ENCODE measurements around the gene POLD1.

DNA sequence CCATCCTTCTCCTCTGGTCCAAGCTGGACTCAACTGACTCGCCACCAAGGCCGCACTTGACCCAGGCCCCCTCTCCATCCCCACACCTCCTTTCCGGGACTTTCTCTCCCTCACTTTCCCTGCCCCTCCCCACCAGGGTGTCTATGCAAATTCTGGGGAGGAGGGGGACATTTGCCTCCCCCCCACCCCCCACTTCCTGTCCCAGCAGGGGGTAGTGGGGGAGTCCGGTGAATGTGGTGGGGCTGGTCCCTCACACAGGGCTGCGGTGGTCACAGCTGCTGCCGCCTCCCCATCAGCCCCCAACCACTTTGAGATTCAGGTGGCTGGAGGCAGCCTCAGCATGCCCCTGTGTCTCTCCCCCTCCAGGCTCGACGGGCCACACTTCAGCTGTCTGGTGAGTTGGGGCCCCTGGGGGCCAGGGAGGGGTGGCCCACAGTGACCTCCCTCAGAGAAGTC lies 35.5 kb downstream of the POLD1 start:
- TF ChIP-seq, protein P1, sequence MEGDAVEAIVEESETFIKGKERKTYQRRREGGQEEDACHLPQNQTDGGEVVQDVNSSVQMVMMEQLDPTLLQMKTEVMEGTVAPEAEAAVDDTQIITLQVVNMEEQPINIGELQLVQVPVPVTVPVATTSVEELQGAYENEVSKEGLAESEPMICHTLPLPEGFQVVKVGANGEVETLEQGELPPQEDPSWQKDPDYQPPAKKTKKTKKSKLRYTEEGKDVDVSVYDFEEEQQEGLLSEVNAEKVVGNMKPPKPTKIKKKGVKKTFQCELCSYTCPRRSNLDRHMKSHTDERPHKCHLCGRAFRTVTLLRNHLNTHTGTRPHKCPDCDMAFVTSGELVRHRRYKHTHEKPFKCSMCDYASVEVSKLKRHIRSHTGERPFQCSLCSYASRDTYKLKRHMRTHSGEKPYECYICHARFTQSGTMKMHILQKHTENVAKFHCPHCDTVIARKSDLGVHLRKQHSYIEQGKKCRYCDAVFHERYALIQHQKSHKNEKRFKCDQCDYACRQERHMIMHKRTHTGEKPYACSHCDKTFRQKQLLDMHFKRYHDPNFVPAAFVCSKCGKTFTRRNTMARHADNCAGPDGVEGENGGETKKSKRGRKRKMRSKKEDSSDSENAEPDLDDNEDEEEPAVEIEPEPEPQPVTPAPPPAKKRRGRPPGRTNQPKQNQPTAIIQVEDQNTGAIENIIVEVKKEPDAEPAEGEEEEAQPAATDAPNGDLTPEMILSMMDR (IDR thresholded peaks at IDR 0.05), result no peak
- no peak for TF ChIP-seq POLR2A (IDR thresholded peaks at IDR 0.05)

Data from esophagus squamous epithelium (tissue), 4 donors.